GM21423 (cell line): ENCODE data around the gene ARHGEF38.
"Not testable (repeated sequence)": the region's sequence is repeated elsewhere in the genome, so short reads cannot be mapped to it uniquely, and the experiment has no call there.

Source experiments
- ATAC-seq: cut with Tn5 transposase; IDR thresholded peaks from one replicate; pipeline ENCODE4 v1.9.1; 2021; ENCODE audit warnings: mild to moderate bottlenecking, moderate library complexity; ENCODE audit not compliant: unreplicated experiment

The ARHGEF38 gene

DNA sequence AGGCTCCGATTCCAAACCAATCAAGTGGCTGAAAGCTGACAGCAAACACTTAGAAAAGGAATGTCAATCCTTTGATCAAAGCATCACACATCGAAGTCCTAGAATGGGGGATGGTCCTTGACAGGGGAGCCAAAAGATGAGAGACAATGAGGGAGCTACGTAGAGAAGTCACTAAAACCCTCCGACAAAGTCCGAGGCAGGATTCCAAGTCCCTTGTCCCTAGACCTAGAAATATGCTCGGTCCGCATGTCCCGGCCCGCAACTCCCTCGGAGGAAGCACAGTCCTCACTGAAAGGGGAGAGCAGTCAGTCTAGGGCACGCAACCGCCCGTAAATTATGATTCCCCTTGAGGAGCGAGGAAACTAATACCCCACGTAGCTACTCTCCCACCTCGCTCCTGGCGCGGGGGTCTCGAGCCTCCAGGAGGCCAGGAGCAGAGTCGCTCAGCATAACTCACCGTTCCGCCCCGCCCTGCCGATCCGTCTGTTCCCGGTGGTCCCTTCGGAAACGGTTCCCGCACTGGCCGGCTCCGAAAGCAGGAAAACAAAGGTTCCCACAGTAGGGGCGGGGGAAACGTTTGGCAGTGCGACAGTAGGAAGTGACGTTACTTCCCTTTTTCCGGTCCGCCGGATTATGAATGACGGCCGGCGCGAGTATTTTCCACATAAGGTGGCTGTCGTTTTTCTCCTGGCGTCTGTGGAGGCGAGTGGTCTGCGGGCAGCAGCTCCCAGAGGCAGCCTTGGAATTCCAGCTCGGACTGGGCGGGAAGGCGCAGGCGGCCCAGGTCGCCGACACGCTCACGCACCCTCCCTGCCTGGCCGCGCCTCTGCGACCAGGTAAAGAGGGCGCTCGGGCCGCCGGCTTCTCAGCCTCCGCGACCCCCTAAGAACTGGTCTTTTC lies 156.0 kb downstream of the ARHGEF38 start, which contains the start of the genes GSTCD and INTS12:
Gene GSTCD, plus strand, starts transcription at position 604 of the 900 bp plus-strand sequence. CDS start 8,830 bp downstream, outside the sequence.
Gene INTS12, minus strand, starts transcription at position 509 of the 900 bp plus-strand sequence. CDS start 8,684 bp downstream, outside the sequence.
- ATAC-seq = peak; percentile 75

DNA sequence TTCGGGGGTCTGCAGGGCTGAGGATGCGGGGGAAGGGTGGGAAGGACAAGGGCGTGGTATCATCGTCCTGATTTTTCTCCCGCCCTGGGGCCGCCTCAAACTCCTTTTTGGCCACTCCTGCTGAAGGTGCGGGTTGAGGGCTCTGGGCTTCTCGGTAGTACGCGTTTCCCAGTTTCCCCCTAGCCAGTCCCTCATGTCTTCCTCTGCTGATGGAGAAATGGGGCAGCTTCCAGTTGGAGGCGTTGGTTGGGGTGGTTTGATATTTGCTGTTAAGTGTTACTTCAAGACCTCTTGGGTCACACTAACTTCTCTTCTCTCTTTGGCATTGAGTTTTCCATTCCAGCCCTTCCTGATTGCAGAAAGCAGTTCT lies 156.6 kb downstream of the ARHGEF38 start:
- peak; percentile 29 for ATAC-seq

DNA sequence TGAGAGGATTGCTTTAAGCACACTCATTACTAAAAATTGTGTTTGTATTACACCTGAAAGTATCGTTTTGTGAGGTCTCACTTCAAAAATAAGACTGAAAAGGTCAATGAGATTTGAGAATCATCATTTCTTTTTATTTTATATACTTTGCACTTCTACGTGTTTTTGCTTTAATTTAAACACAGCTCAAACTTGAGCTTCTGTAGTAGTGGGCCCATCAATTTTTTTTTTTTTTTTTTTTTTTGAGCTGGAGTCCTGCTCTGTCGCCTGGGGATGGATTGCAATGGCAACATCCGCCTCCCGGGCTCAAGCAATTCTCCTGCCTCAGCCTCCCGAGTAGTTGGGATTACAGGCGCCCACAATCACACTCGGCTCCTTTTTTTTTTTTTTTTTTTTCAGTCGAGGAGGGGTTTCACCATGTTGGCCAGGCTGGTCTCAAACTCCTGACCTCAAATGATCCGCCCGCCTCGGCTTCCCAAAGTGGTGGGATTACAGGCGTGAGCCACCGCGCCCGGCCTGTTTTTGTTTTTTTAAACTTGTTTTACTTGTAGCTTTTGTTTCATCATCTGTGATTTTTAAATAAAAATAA lies 157.7 kb downstream of the ARHGEF38 start:
- ATAC-seq = no peak

DNA sequence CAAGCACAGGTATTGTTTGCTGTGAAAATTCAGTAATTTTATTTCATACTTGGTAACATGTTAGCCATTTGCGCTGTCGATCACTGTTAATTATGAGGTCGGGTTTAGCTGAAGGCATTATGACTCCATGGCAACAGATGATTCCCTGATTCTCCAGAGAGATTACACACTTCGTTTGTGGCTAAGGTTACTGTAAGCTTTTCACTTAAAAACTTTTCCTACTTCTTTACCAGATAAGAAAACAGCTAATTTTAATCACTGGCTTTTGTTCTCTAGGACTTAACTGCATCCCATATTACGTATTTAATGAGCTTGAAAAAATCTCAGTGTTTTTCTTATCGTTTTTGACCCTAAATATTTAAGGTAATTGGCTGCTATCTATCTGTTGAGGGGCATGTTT lies 158.3 kb downstream of the ARHGEF38 start:
- ATAC-seq = no peak

DNA sequence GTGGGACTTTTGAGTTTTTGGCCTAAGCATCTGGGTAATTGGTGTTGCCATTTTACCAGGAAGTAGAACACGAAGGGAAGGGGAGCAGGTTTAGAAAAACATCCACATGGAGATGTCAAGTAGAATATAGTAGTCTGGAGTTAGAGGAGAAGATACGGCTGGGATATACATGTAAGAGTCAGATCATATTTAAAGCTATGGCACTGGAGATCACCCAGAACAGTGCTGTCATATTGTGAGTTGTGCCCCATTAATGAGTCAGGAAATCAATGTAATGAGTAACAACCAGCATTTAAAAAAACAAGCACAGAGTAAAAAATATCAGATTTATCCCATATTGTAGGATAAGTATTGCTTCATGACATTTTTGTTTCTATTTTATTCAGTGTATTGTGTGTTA lies 160.3 kb downstream of the ARHGEF38 start:
- ATAC-seq = no peak

DNA sequence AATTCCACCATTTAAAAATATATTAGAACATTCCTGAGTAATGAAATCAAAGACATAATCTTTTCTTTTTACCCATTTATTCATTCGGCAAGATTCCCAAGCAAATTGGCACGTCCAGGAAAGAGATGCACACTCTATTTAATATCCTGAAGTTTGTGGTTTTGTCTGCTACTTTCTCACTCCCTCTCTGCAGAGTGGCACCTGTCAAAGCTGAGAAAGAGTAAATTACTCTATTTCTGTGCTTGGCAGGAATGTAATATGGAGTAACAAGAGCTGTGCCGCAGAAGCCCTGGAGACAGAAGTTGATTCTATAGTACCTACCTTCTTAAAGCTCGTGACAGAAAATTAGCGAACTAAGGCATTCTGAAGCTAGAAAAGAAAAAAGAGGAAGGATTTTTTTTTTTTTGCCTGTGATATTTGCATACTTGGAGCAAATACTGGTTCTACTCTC lies 161.7 kb downstream of the ARHGEF38 start:
- ATAC-seq = peak; percentile 77

DNA sequence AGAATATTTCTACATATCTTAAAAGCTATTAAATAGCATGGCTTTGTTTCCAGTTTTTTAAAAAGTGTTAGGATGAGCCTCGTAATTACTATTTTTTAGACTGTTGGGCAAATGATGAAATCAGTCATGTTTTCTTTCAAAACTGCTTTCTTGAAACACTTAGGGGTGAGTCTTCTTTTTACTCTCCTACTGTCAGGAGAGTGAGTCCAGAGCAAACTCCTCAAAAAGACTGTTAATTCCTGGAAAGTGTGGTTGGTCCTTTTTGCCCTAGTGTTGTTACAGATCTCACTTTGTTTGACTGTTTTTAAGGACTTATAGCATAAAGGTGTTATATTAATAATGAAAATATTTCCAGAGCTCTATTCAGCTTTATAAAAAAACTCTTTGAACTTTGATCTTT lies 162.5 kb downstream of the ARHGEF38 start:
- no peak for ATAC-seq

DNA sequence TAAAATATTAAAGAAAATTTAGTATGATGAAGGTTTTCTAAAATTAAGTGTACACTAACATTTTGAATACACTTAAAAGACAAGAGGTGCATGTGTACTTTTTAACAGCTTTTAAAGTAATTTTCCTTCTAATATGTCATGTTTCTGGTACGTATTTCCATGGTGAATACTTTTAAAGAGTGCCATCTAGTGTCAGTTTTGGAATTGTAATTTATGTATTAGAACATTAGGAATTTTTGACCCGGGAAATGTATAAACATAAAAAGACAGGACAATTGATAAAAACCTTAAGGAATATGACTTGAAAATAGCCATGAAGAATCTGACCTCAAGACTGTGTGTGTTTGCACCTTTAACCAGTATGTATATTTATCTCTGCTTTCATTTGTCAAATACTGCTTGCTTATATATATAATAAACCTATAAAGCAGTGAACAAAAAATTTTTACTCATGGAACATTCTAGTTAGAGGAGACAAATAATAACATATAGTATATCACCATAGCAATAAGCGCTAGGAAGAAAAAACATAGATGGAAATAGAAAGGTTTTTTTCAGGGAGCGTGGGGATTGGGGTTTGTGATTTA lies 163.4 kb downstream of the ARHGEF38 start:
- no peak for ATAC-seq

DNA sequence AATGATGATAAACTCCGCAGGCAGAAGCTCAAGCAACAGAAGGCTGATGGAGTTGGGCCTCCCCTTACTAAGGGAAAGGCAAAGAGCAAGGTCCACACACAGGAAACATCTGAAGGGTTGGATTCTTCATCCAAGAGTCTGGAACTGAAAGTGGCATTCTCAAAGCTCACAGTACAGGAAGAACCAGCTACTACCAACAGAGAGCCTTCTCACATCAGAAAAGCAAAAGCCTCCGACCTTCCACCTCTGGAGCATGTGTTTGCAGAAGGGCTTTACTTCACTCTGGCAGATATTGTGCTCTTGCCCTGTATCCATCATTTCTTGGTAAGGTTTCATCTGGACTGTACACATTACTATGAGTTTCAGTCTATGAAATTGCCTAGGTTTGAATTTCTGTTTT lies 166.8 kb downstream of the ARHGEF38 start:
- no peak for ATAC-seq

DNA sequence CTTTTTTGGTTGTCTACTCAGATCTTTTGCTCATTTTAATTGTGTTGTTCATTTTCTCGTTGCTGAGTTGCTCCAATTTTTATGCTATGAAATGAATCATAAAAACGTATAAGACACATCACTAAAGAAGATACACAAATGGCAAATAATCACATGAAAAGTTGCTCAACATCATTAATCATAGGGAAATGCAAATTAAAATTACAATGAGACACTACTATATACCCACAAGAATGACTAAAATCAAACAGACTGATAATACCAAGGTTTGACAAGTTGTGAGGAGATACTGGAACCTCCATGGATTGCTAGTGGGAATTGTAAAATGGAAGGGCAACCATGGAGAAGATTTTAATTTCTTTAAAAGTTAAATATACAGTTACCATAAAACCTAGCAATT lies 173.2 kb downstream of the ARHGEF38 start:
- no peak for ATAC-seq

DNA sequence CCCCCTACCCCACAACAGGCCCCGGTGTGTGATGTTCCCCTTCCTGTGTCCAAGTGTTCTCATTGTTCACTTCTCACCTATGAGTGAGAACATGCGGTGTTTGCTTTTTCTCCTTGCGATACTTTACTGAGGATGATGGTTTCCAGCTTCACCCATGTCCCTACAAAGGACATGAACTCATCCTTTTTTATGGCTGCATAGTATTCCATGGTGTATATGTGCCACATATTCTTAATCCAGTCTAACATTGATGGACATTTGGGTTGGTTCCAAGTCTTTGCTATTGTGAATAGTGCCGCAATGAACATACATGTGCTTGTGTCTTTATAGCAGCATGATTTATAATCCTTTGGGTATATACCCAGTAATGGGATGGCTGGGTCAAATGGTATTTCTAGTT lies 177.5 kb downstream of the ARHGEF38 start:
- ATAC-seq = not testable (repeated sequence)
